NCI-H1105 treated with DMSO at 0.1 percent for 48 hours (cell line): ENCODE data around the gene TRABD2B.

Experiments
- DNase-seq: peaks from one replicate; lab custom pipeline; 2025; lab: John Stamatoyannopoulos, UW

Gene TRABD2B

GRCh38 chr1:47997289-47998200 is at the start of gene TRABD2B:
TRABD2B (minus strand) TSS chr1:47997385.
- DNase-seq, result peak; percentile 50

GRCh38 chr1:48044311-48044710 is 47.1 kb upstream of the TRABD2B start:
- DNase-seq, result no peak

- DNase-seq, result no peak
These were observed 46.4 kb upstream of the TRABD2B start for GRCh38 chr1:48043622-48044021.

- DNase-seq, result no peak
These were observed 43.0 kb upstream of the TRABD2B start for GRCh38 chr1:48040154-48040553.

- no peak for DNase-seq
These were observed 42.2 kb upstream of the TRABD2B start for GRCh38 chr1:48039088-48040054.

GRCh38 chr1:48038270-48038767 is 41.1 kb upstream of the TRABD2B start:
- no peak for DNase-seq

- DNase-seq, result no peak
These were observed 39.6 kb upstream of the TRABD2B start for GRCh38 chr1:48036710-48037355.

GRCh38 chr1:48035371-48036141 is 38.4 kb upstream of the TRABD2B start:
- no peak for DNase-seq

GRCh38 chr1:48033495-48034045 is 36.4 kb upstream of the TRABD2B start:
- no peak for DNase-seq

- DNase-seq, result no peak
These were observed 34.5 kb upstream of the TRABD2B start for GRCh38 chr1:48031676-48032075.

GRCh38 chr1:48030696-48031365 is 33.6 kb upstream of the TRABD2B start:
- no peak for DNase-seq

GRCh38 chr1:48030211-48030610 is 33.0 kb upstream of the TRABD2B start:
- DNase-seq, result no peak

- no peak for DNase-seq
These were observed 31.3 kb upstream of the TRABD2B start for GRCh38 chr1:48028218-48029069.

GRCh38 chr1:48027533-48027835 is 30.3 kb upstream of the TRABD2B start:
- no peak for DNase-seq

- DNase-seq, result no peak
These were observed 29.7 kb upstream of the TRABD2B start for GRCh38 chr1:48026701-48027532.

GRCh38 chr1:48026275-48026674 is 29.1 kb upstream of the TRABD2B start:
- DNase-seq, result no peak

GRCh38 chr1:48025076-48025475 is 27.9 kb upstream of the TRABD2B start:
- peak; percentile 67 for DNase-seq

- DNase-seq, result no peak
These were observed 26.3 kb upstream of the TRABD2B start for GRCh38 chr1:48023488-48023887.

- no peak for DNase-seq
These were observed 25.1 kb upstream of the TRABD2B start for GRCh38 chr1:48022306-48022705.
